VCaP (cell line): ENCODE results near the gene LRFN4.

Experiments used
- H3K27ac ChIP-seq: fragments of 450-650 bp; 2 replicates; pipeline ENCODE4 v1.5.1; 2017
- TF ChIP-seq, protein P1 (sequence below): fragments of 450-650 bp; conservative IDR thresholded peaks from 2 replicates; pipeline ENCODE4 v1.5.1; 2017; ENCODE audit warnings: mild to moderate bottlenecking, moderate library complexity

Gene LRFN4

DNA sequence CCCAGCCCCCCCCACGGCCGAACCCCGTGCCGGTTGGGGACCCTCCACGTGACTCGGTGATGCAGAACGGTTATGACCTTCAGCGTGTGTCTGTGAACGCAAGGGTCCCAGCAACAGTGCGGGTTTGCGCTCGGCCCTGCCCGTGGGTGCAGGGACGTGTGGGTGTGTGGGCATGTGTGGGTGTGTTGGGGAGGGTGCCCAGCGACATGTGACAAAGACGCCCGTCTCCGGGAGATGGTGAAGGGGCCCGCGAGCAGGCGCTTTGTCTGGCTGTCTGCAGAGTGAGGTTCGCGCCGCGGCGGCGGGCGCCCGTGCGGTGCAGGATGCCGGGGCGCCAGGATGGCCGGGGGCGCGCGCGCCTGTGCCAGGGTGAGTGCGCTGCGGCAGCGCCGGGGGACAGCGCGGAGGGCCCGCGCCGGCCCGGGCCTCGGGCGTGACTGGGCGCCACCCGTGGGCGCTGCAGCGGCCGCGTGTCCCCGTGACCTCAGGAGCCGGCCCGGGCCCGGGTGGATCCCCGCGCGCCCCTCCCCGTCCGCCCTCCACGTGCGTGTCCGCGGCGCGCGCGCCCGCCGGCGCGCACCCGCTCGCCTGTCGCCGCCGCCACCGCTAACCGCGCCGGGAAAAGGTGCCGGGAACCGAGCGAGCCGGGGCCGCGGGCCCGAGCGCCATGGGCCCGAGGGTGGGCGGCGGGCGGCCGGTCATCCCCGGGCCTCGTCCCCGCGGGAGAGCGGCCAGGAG lies at the start of gene LRFN4:
Gene LRFN4 (plus strand): TSS at position 569 of the 738 bp plus-strand sequence. CDS start 681 bp downstream, outside the sequence.
- peak within 1 kb of the TSS; percentile 96 for H3K27ac ChIP-seq
- TF ChIP-seq, protein P1, sequence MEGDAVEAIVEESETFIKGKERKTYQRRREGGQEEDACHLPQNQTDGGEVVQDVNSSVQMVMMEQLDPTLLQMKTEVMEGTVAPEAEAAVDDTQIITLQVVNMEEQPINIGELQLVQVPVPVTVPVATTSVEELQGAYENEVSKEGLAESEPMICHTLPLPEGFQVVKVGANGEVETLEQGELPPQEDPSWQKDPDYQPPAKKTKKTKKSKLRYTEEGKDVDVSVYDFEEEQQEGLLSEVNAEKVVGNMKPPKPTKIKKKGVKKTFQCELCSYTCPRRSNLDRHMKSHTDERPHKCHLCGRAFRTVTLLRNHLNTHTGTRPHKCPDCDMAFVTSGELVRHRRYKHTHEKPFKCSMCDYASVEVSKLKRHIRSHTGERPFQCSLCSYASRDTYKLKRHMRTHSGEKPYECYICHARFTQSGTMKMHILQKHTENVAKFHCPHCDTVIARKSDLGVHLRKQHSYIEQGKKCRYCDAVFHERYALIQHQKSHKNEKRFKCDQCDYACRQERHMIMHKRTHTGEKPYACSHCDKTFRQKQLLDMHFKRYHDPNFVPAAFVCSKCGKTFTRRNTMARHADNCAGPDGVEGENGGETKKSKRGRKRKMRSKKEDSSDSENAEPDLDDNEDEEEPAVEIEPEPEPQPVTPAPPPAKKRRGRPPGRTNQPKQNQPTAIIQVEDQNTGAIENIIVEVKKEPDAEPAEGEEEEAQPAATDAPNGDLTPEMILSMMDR, result no peak; the same call in 1 of the 2 replicates

DNA sequence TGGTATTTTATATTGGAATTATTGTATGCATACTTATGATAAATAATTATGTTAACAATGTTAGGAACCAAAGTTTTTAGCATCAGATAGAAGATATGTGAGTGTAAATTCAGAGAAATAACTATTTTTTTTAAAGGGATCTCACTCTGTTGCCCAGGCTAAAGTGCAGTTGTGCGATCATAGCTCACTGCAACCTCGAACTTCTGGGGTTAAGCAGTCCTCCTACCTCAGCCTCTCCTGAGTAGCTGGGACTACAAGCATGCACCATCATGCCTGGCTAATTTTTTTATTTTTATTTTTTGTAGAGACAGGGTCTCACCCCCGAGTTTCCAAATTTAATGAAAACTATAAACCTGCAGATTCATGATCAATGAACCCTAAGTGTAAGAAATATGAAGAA lies 47.3 kb upstream of the LRFN4 start:
- TF ChIP-seq, protein P1, result no peak
- no peak overlapping the region for H3K27ac ChIP-seq

DNA sequence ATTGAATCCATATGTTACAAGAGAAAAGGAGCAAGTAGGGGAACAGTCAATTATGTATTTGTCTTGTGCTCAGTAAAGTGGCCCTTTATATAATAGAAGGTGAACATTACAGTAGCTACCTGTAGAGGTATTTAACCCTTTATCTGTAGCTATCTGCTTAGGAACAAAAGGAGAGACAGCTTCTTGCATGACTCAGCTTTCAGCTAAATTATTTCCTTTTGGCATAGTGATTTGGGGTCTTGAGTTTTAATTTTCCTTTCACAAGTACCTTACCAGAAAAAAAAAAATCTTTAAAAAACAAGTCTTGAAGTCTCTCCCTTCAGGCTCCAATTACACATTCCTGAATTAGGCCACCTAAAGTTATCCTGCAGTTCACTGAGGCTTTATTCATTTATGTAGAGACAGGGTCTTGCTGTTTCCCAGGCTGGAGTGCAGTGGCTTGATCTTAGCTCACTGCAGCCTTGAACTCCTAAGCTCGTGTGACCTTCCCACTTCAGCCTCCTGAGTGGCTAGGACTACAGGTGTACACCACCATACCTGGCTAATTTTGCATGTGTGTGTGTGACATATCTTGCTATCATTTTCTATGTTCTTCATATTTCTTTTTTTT lies 46.2 kb upstream of the LRFN4 start:
- TF ChIP-seq, protein P1, result no peak
- no peak overlapping the region for H3K27ac ChIP-seq

DNA sequence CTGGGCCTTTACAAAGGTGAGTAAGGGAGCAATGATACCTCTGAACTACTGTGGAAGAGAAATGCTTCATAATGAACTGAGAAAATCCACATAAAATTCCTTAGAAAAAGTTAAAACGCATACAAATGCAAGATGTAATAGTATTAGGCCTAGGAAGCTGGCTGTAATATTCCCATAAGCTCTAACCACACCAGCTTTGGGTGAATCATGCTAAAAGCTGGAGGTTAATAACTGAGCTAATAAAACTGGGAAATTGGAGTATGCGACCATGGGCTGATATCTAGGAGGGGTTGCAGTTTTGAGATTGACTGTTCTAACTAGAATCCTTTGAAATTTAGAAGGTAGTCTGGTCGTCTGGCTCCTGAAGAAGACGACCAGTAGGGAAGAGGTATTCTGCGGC lies 42.2 kb upstream of the LRFN4 start:
- TF ChIP-seq, protein P1, result no peak
- no peak overlapping the region for H3K27ac ChIP-seq

DNA sequence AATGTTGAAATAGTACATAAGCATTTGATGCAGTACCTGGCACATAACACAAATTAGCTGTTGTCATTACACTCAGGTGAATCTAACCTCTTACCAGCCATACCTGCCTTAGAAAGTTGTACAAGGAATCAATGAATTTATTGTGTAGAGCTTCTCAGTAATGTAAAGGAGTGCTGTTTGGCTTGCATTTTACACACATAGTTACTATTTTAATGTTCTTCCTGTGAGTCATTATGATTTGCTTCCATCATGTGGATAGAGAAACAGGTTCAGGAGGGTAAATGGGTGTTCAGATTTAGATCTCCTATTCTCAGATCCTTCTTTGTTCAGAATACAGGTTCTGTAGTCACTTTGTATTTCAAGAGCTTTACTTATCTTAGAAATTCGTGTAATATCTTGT lies 41.2 kb upstream of the LRFN4 start:
- H3K27ac ChIP-seq, result no peak overlapping the region; the same call in 1 of the 2 replicates
- TF ChIP-seq, protein P1, result 0 out of 2 replicates have a peak, but pooled peaks have one; percentile 2

DNA sequence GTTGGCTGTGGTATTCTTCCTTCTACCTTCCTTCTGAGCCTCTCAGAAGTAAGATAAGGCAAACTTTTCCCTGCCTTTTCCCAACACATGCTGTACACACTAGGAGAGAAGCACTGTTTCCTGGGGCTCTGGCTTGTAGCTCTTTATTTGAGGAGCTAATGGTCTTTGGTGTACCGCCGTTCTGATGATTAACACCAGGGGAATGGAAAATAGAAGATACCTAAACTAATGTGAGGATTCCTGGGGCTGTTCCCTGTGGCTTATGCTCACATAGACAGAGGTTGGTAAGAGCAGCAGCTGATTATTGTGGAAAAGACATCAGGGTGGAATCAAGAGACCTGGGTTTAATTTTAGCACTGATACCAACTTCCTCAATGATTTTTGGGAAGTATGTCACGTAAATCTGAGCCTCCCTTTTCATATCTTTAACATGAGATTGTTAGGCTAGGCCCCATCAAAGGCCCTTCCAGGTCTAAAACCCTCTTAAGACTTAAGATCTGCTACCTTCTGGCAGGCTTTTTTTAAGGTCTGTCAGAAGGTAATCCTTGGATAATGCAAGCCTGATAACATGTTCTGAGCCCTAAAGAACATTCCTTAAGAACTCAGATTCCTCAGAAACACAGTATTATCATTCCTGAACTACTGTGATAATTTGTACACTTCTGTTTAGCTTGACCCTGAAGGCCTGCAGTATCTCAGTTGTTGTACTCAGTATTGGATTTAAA lies 38.5 kb upstream of the LRFN4 start:
- no peak overlapping the region for H3K27ac ChIP-seq
- TF ChIP-seq, protein P1, result no peak

DNA sequence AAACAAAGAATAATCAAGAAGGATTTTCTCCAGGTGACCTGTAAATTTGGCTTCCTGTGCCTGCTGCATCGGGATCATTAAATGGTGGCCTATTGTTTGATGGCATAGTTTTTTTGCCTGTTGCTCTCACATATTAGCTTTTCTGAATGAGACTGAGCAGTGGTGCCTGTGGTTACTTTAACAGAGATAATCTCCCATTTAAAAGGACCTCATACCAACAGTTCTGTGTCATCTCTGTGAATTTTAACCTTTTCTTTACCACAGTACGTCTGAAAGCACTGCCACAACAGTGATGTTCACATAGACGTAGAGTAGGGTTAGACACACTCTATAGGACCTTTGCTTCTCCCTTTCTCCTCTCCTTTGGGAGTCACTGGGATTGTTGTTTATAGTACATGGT lies 36.5 kb upstream of the LRFN4 start:
- H3K27ac ChIP-seq, result no peak overlapping the region
- TF ChIP-seq, protein P1, result no peak
